ENCODE data around the gene MYO7B.

DNA sequence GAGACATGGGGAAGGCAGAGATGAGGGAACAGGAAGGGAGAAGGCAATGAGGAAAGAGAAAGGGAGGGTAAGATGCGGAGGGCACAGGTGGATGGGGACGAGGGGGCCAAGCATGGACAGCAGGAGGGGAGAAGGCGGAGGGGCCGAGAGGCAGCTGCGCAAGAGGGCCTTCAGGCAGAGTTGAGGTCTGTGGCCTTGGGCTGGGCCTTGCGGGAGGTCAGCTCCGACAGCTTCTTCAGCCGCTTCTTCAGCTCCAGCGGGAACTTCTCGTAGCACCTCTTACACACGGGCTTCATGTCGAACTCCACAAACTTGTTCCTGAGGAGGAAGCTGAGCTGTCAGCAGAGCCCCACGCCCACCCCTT is 103.6 kb downstream of the MYO7B start:
- TF ChIP-seq, protein P1, sequence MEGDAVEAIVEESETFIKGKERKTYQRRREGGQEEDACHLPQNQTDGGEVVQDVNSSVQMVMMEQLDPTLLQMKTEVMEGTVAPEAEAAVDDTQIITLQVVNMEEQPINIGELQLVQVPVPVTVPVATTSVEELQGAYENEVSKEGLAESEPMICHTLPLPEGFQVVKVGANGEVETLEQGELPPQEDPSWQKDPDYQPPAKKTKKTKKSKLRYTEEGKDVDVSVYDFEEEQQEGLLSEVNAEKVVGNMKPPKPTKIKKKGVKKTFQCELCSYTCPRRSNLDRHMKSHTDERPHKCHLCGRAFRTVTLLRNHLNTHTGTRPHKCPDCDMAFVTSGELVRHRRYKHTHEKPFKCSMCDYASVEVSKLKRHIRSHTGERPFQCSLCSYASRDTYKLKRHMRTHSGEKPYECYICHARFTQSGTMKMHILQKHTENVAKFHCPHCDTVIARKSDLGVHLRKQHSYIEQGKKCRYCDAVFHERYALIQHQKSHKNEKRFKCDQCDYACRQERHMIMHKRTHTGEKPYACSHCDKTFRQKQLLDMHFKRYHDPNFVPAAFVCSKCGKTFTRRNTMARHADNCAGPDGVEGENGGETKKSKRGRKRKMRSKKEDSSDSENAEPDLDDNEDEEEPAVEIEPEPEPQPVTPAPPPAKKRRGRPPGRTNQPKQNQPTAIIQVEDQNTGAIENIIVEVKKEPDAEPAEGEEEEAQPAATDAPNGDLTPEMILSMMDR (IDR thresholded peaks at IDR 0.05) = no peak
- TF ChIP-seq POLR2AphosphoS5 (IDR thresholded peaks at IDR 0.05) = no peak

Data from breast epithelium (tissue), 3 donors.